HCT116 (cell line): ENCODE results near the gene NPTX1.

Experiments
- CEBPB ChIP-seq: IDR thresholded peaks from 2 replicates; pipeline ENCODE4 v1.6.1; 2012; ENCODE audit warnings: low read depth
- CTCF ChIP-seq, 3 experiments: fragments of 200-600 bp in 1 of 3; sonication (generic) in 1 of 3; IDR thresholded peaks in 2 of 3; conservative IDR thresholded peaks in 1 of 3; 2 replicates each; pipeline ENCODE4 v1.5.1; 2012 to 2017; ENCODE audit warnings: low read depth in 2 of 3, low read length in 2 of 3, antibody characterized with exemption in 1 of 3, borderline replicate concordance in 1 of 3, control low read depth in 1 of 3, mild to moderate bottlenecking in 1 of 3, mixed read lengths in 1 of 3, mixed run types in 1 of 3, moderate library complexity in 1 of 3; ENCODE audit not compliant: insufficient read depth in 1 of 3
- EZH2 ChIP-seq: fragments of 200-600 bp; sonication (generic); IDR thresholded peaks from 2 replicates; pipeline ENCODE4 v1.6.1; 2017; ENCODE audit warnings: antibody characterized with exemption, mixed run types
- POLR2A ChIP-seq: IDR thresholded peaks from 2 replicates; pipeline ENCODE4 v1.7.0; 2011; ENCODE audit warnings: borderline replicate concordance; ENCODE audit not compliant: insufficient read depth, insufficient read length; ENCODE audit errors: extremely low read depth
- RAD21 ChIP-seq: IDR thresholded peaks from 2 replicates; pipeline ENCODE4 v1.6.1; 2012; ENCODE audit warnings: low read depth, mild to moderate bottlenecking
- SIN3A ChIP-seq: IDR thresholded peaks from 2 replicates; pipeline ENCODE4 v1.6.1; 2012; ENCODE audit warnings: low read depth
- SP1 ChIP-seq: IDR thresholded peaks from 2 replicates; pipeline ENCODE4 v1.6.1; 2012; ENCODE audit warnings: low read depth
- SRF ChIP-seq: IDR thresholded peaks from 2 replicates; pipeline ENCODE4 v1.6.1; 2012; ENCODE audit warnings: low read depth
- YY1 ChIP-seq: IDR thresholded peaks from 2 replicates; pipeline ENCODE4 v1.6.1; 2011; ENCODE audit warnings: low read length, low read depth, moderate library complexity, mild to moderate bottlenecking; ENCODE audit not compliant: insufficient replicate concordance; ENCODE audit errors: extremely low read depth
- ZNF274 ChIP-seq: fragments of 200-500 bp; sonication (Bioruptor generic); IDR thresholded peaks from 2 replicates; pipeline ENCODE4 v1.6.1; 2014; ENCODE audit warnings: mild to moderate bottlenecking, low read depth, low read length, inconsistent platforms
- TF ChIP-seq, protein P1 (sequence below): IDR thresholded peaks from 2 replicates; pipeline ENCODE4 v1.6.1; 2012; ENCODE audit warnings: low read depth

- TF ChIP-seq CTCF (IDR thresholded peaks at IDR 0.05 in 2 of 3, conservative IDR thresholded peaks at IDR 0.05 in 1 of 3; ENCODE audit: borderline replicate concordance in 1 of 3, insufficient read depth in 1 of 3, low read depth in 2 of 3, low read length in 2 of 3) (no peak), POLR2A (no peak), RAD21 (no peak), YY1 (no peak), ZNF274 (no peak), CEBPB (no peak), SIN3A (no peak), SRF (no peak), EZH2 (no peak), SP1 (no peak)
- TF ChIP-seq, protein P1, sequence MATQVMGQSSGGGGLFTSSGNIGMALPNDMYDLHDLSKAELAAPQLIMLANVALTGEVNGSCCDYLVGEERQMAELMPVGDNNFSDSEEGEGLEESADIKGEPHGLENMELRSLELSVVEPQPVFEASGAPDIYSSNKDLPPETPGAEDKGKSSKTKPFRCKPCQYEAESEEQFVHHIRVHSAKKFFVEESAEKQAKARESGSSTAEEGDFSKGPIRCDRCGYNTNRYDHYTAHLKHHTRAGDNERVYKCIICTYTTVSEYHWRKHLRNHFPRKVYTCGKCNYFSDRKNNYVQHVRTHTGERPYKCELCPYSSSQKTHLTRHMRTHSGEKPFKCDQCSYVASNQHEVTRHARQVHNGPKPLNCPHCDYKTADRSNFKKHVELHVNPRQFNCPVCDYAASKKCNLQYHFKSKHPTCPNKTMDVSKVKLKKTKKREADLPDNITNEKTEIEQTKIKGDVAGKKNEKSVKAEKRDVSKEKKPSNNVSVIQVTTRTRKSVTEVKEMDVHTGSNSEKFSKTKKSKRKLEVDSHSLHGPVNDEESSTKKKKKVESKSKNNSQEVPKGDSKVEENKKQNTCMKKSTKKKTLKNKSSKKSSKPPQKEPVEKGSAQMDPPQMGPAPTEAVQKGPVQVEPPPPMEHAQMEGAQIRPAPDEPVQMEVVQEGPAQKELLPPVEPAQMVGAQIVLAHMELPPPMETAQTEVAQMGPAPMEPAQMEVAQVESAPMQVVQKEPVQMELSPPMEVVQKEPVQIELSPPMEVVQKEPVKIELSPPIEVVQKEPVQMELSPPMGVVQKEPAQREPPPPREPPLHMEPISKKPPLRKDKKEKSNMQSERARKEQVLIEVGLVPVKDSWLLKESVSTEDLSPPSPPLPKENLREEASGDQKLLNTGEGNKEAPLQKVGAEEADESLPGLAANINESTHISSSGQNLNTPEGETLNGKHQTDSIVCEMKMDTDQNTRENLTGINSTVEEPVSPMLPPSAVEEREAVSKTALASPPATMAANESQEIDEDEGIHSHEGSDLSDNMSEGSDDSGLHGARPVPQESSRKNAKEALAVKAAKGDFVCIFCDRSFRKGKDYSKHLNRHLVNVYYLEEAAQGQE, result no peak
These were observed 42.3 kb downstream of the NPTX1 start for GRCh38 chr17:80433916-80434666.
